Parathyroid adenoma (tissue), 2 donors: ENCODE results near the gene RASD2.
A peak's percentile ranks its signal among the peaks of the same experiment; 100 is the strongest.

Source experiments
- H2AFZ ChIP-seq: fragments of 300-600 bp; sonication (generic); one replicate; pipeline ENCODE4 v1.7.0; 2017; ENCODE audit warnings: antibody characterized with exemption, mild to moderate bottlenecking
- H3K27ac ChIP-seq: fragments of 300-600 bp; sonication (generic); one replicate; pipeline ENCODE4 v1.7.0; 2017
- H3K27me3 ChIP-seq: fragments of 300-600 bp; sonication (generic); one replicate; pipeline ENCODE4 v1.7.0; 2017; ENCODE audit warnings: low read length; ENCODE audit not compliant: control insufficient read depth, insufficient read depth
- H3K36me3 ChIP-seq: fragments of 300-600 bp; sonication (generic); one replicate; pipeline ENCODE4 v1.7.0; 2017; ENCODE audit warnings: low read length; ENCODE audit not compliant: control insufficient read depth, insufficient read depth
- H3K4me1 ChIP-seq: fragments of 300-600 bp; sonication (generic); one replicate; pipeline ENCODE4 v1.7.0; 2017; ENCODE audit warnings: control low read depth
- H3K4me2 ChIP-seq: fragments of 300-600 bp; sonication (generic); one replicate; pipeline ENCODE4 v1.7.0; 2017; ENCODE audit warnings: low read length
- H3K4me3 ChIP-seq: fragments of 300-600 bp; sonication (generic); one replicate; pipeline ENCODE4 v1.7.0; 2017; ENCODE audit warnings: low read depth, low read length
- H3K79me2 ChIP-seq: fragments of 300-600 bp; sonication (generic); one replicate; pipeline ENCODE4 v1.7.0; 2017; ENCODE audit warnings: control low read depth
- H3K9ac ChIP-seq: fragments of 300-600 bp; sonication (generic); one replicate; pipeline ENCODE4 v1.7.0; 2017; ENCODE audit warnings: mild to moderate bottlenecking
- H3K9me3 ChIP-seq: fragments of 300-600 bp; sonication (generic); one replicate; pipeline ENCODE4 v1.7.0; 2017; ENCODE audit warnings: low read length; ENCODE audit not compliant: control insufficient read depth
- CTCF ChIP-seq: fragments of 300-600 bp; sonication (generic); IDR thresholded peaks from one replicate; pipeline ENCODE4 v1.7.0; 2017; ENCODE audit warnings: antibody characterized with exemption, mild to moderate bottlenecking
- donor health status: primary hyperparathyroidism.

The RASD2 gene

GRCh38 chr22:35580351-35581022, 39.9 kb downstream of the RASD2 start:
- Histone ChIP-seq H3K4me2 (no peak overlapping the region), H3K4me1 (no peaks in the 10 kb centered on the region), H3K79me2 (no peaks in the 10 kb centered on the region), H2AFZ (no peak overlapping the region), H3K27ac (no peak overlapping the region), H3K4me3 (no peak overlapping the region), H3K9me3 (no peaks in the 10 kb centered on the region), H3K27me3 (no peaks in the 10 kb centered on the region), H3K36me3 (no peaks in the 10 kb centered on the region), H3K9ac (no peak overlapping the region)
- no peak for TF ChIP-seq CTCF

GRCh38 chr22:35581023-35581413, 40.4 kb downstream of the RASD2 start:
- H3K9ac ChIP-seq: no peak overlapping the region
- H3K4me1 ChIP-seq: no peaks in the 10 kb centered on the region
- no peak overlapping the region for H3K4me3 ChIP-seq
- no peak overlapping the region for H3K4me2 ChIP-seq
- no peaks in the 10 kb centered on the region for H3K36me3 ChIP-seq
- no peak overlapping the region for H3K27ac ChIP-seq
- H3K79me2 ChIP-seq: no peaks in the 10 kb centered on the region
- no peaks in the 10 kb centered on the region for H3K27me3 ChIP-seq
- no peak overlapping the region for H2AFZ ChIP-seq
- no peaks in the 10 kb centered on the region for H3K9me3 ChIP-seq
- TF ChIP-seq CTCF: no peak

GRCh38 chr22:35582218-35582860, 41.7 kb downstream of the RASD2 start:
- Histone ChIP-seq H3K27ac (no peak overlapping the region), H3K27me3 (no peaks in the 10 kb centered on the region), H3K9ac (no peak overlapping the region), H3K36me3 (no peaks in the 10 kb centered on the region), H3K4me2 (no peak overlapping the region), H3K4me3 (no peak overlapping the region), H3K9me3 (no peaks in the 10 kb centered on the region), H3K4me1 (no peaks in the 10 kb centered on the region), H2AFZ (no peak overlapping the region), H3K79me2 (no peaks in the 10 kb centered on the region)
- TF ChIP-seq CTCF: no peak

- Histone ChIP-seq H3K4me1 (no peaks in the 10 kb centered on the region), H3K36me3 (no peaks in the 10 kb centered on the region), H2AFZ (no peak overlapping the region), H3K4me2 (no peak overlapping the region), H3K9me3 (no peaks in the 10 kb centered on the region), H3K79me2 (no peaks in the 10 kb centered on the region), H3K9ac (no peak overlapping the region), H3K27me3 (no peaks in the 10 kb centered on the region), H3K4me3 (no peak overlapping the region), H3K27ac (no peak overlapping the region)
- peak; percentile 77 for TF ChIP-seq CTCF
Observed at GRCh38 chr22:35582861-35583670, 42.4 kb downstream of the RASD2 start.
